PC-3 (cell line): ENCODE measurements around the gene CEACAM19. TPM values are rescaled to one million over a fixed set of nuclear protein-coding genes. Genes with fewer than 3 reads are reported as not detected.

ENCODE experiments used
- ATAC-seq: fragments of 200-7000 bp; cut with Tn5 transposase; 2 replicates; pipeline ENCODE4 v1.9.1; 2020; ENCODE audit warnings: mild to moderate bottlenecking, moderate library complexity
- BruUV-seq: library from RNA; stranded (reverse); fragments of 400-500 nt; replicated peaks from 2 replicates; lab custom pipeline; 2021; lab: Mats Ljungman, UMichigan
- CTCF ChIA-PET: fragments of 300-600 bp; sonication (Branson Sonifier 250); formaldehyde crosslinking; loops from one replicate; lab custom pipeline; 2022; ENCODE audit warnings: antibody characterized with exemption; lab: Charles Lee
- POLR2A ChIA-PET: fragments of 300-600 bp; sonication (Branson Sonifier 250); formaldehyde crosslinking; loops from one replicate; lab custom pipeline; 2022; ENCODE audit warnings: antibody characterized with exemption; ENCODE audit not compliant: unreplicated experiment; lab: Charles Lee
- DNase-seq: peaks from one replicate; pipeline ENCODE4 v3.0.0-alpha.2; 2015
- H2AFZ ChIP-seq: fragments of 300-600 bp; sonication (generic); 2 replicates; pipeline ENCODE4 v1.6.0; 2016; ENCODE audit warnings: antibody characterized with exemption, low read length
- H3F3A ChIP-seq: fragments of 300-600 bp; sonication (generic); one replicate; pipeline ENCODE4 v1.6.0; 2017; ENCODE audit warnings: antibody characterized with exemption, low read length, control low read depth, mild to moderate bottlenecking; ENCODE audit not compliant: unreplicated experiment
- H3K27ac ChIP-seq: fragments of 300-600 bp; sonication (generic); 2 replicates; pipeline ENCODE4 v1.5.1; 2016; ENCODE audit warnings: mild to moderate bottlenecking, low read length
- H3K27me3 ChIP-seq: fragments of 300-600 bp; sonication (generic); 2 replicates; pipeline ENCODE4 v1.6.1; 2016; ENCODE audit warnings: low read length, mixed read lengths
- H3K36me3 ChIP-seq: fragments of 300-600 bp; sonication (generic); 2 replicates; pipeline ENCODE4 v1.6.1; 2016; ENCODE audit warnings: low read depth, mixed run types, low read length, mixed read lengths
- H3K4me1 ChIP-seq: fragments of 300-600 bp; sonication (generic); 2 replicates; pipeline ENCODE4 v1.5.1; 2016; ENCODE audit warnings: low read length; ENCODE audit not compliant: insufficient read depth
- H3K4me2 ChIP-seq: fragments of 300-600 bp; sonication (generic); 2 replicates; pipeline ENCODE4 v1.6.0; 2016; ENCODE audit warnings: low read length
- H3K4me3 ChIP-seq: fragments of 300-600 bp; sonication (generic); 2 replicates; pipeline ENCODE4 v1.5.1; 2016; ENCODE audit warnings: mild to moderate bottlenecking, low read length, mixed read lengths
- H3K79me2 ChIP-seq: fragments of 300-600 bp; sonication (generic); 2 replicates; pipeline ENCODE4 v1.6.1; 2017; ENCODE audit warnings: low read length, mixed read lengths
- H3K9ac ChIP-seq: fragments of 300-600 bp; sonication (generic); 2 replicates; pipeline ENCODE4 v1.6.0; 2016; ENCODE audit warnings: mild to moderate bottlenecking, low read length
- H3K9me2 ChIP-seq: fragments of 300-600 bp; sonication (generic); replicated peaks from 2 replicates; pipeline ENCODE4 v1.6.1; 2016; ENCODE audit warnings: mixed run types, low read length, mixed read lengths
- H3K9me3 ChIP-seq: fragments of 300-600 bp; sonication (generic); 2 replicates; pipeline ENCODE4 v1.6.1; 2016; ENCODE audit warnings: low read length, mixed read lengths
- H4K20me1 ChIP-seq: fragments of 300-600 bp; sonication (generic); 2 replicates; pipeline ENCODE4 v1.6.1; 2016; ENCODE audit warnings: low read length, mixed read lengths
- EZH2 ChIP-seq: fragments of 300-600 bp; sonication (generic); IDR thresholded peaks from one replicate; pipeline ENCODE4 v1.6.1; 2017; ENCODE audit warnings: antibody characterized with exemption, mild to moderate bottlenecking, low read length; ENCODE audit not compliant: unreplicated experiment
- EZH2phosphoT487 ChIP-seq: fragments of 300-600 bp; sonication (generic); IDR thresholded peaks from 2 replicates; pipeline ENCODE4 v1.6.1; 2018; ENCODE audit warnings: mild to moderate bottlenecking, antibody characterized with exemption, low read length, borderline replicate concordance
- intact Hi-C: fragments of 100-400 bp; cut with micrococcal nuclease; formaldehyde crosslinking; loops from 2 replicates; pipeline ENCODE4 v1.9.0; 2023
- total RNA-seq: library from RNA; depleted of rRNA; stranded (reverse); fragments of >200 nt; gene quantifications from 2 replicates; pipeline ENCODE4 v1.2.3, GENCODE V29; 2014
- TF ChIP-seq, protein P1 (sequence below): fragments of 300-600 bp; sonication (generic); conservative IDR thresholded peaks from 2 replicates; pipeline ENCODE4 v1.5.1; 2017; ENCODE audit warnings: antibody characterized with exemption, low read depth, mild to moderate bottlenecking, low read length

CEACAM19 gene
- total RNA-seq, 1 experiment from 2014 or later = 4.3 TPM

DNA sequence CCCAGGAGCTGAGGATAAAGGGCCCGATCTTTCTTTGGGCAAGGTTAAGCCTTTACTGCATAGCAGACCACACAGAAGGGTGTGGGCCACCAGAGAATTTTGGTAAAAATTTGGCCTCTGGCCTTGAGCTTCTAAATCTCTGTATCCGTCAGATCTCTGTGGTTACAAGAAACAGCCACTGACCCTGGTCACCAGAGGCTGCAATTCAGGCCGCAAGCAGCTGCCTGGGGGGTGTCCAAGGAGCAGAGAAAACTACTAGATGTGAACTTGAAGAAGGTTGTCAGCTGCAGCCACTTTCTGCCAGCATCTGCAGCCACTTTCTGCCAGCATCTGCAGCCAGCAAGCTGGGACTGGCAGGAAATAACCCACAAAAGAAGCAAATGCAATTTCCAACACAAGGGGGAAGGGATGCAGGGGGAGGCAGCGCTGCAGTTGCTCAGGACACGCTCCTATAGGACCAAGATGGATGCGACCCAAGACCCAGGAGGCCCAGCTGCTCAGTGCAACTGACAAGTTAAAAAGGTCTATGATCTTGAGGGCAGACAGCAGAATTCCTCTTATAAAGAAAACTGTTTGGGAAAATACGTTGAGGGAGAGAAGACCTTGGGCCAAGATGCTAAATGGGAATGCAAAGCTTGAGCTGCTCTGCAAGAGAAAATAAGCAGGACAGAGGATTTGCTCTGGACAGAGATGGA is 8.4 kb upstream of the CEACAM19 start:
- TF ChIP-seq EZH2phosphoT487 (no peak), EZH2 (no peak)
- TF ChIP-seq, protein P1, sequence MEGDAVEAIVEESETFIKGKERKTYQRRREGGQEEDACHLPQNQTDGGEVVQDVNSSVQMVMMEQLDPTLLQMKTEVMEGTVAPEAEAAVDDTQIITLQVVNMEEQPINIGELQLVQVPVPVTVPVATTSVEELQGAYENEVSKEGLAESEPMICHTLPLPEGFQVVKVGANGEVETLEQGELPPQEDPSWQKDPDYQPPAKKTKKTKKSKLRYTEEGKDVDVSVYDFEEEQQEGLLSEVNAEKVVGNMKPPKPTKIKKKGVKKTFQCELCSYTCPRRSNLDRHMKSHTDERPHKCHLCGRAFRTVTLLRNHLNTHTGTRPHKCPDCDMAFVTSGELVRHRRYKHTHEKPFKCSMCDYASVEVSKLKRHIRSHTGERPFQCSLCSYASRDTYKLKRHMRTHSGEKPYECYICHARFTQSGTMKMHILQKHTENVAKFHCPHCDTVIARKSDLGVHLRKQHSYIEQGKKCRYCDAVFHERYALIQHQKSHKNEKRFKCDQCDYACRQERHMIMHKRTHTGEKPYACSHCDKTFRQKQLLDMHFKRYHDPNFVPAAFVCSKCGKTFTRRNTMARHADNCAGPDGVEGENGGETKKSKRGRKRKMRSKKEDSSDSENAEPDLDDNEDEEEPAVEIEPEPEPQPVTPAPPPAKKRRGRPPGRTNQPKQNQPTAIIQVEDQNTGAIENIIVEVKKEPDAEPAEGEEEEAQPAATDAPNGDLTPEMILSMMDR = no peak
- no peak overlapping the region for H3K4me3 ChIP-seq
- 0 out of 2 replicates have a peak, but pooled peaks cover 3% of the 10 kb centered on the region for H3K4me1 ChIP-seq
- CTCF ChIA-PET = no interaction called here
- H3K27me3 ChIP-seq = no peaks in the 10 kb centered on the region
- H3K79me2 ChIP-seq = no peaks in the 10 kb centered on the region
- H3K36me3 ChIP-seq = peaks cover 44% of the 10 kb centered on the region
- H3K9me2 ChIP-seq = no peaks in the 10 kb centered on the region
- no TSS peak for BruUV-seq
- no peak for ATAC-seq
- H3F3A ChIP-seq = no peaks in the 10 kb centered on the region
- H3K9ac ChIP-seq = no peak overlapping the region
- no peak overlapping the region for H3K4me2 ChIP-seq
- no peak overlapping the region for H2AFZ ChIP-seq
- no peak overlapping the region for H3K27ac ChIP-seq
- H3K9me3 ChIP-seq = no peaks in the 10 kb centered on the region
- intact Hi-C loops = no loop called here
- POLR2A ChIA-PET = interaction anchor here (0.6 kb wide), 1 partner anchor 52 kb away, joined by 6 read pairs; no protein-coding TSS in a partner anchor
- no peak for DNase-seq
- no peaks in the 10 kb centered on the region for H4K20me1 ChIP-seq

GRCh38 chr19:44663996-44664395 is 7.3 kb upstream of the CEACAM19 start:
- Histone ChIP-seq H3K4me1 (0 out of 2 replicates have a peak, but pooled peaks cover 3% of the 10 kb centered on the region), H3K4me3 (no peak overlapping the region), H3K9me3 (no peaks in the 10 kb centered on the region), H3K4me2 (no peak overlapping the region), H3F3A (no peaks in the 10 kb centered on the region), H3K27ac (no peak overlapping the region), H3K9me2 (no peaks in the 10 kb centered on the region), H3K79me2 (no peaks in the 10 kb centered on the region), H2AFZ (no peak overlapping the region), H3K27me3 (no peaks in the 10 kb centered on the region), H3K36me3 (peaks cover 33% of the 10 kb centered on the region), H4K20me1 (no peaks in the 10 kb centered on the region), H3K9ac (no peak overlapping the region)
- POLR2A ChIA-PET = no interaction called here
- intact Hi-C loops = no loop called here
- ATAC-seq (no peak), DNase-seq (no peak)
- BruUV-seq = no TSS peak
- TF ChIP-seq, protein P1 = no peak
- TF ChIP-seq EZH2phosphoT487 (no peak), EZH2 (no peak)
- CTCF ChIA-PET = interaction anchor here (0.7 to 1.0 kb wide), 2 partner anchors 10 to 81 kb away, joined by 3 to 4 read pairs; no protein-coding TSS in a partner anchor

DNA sequence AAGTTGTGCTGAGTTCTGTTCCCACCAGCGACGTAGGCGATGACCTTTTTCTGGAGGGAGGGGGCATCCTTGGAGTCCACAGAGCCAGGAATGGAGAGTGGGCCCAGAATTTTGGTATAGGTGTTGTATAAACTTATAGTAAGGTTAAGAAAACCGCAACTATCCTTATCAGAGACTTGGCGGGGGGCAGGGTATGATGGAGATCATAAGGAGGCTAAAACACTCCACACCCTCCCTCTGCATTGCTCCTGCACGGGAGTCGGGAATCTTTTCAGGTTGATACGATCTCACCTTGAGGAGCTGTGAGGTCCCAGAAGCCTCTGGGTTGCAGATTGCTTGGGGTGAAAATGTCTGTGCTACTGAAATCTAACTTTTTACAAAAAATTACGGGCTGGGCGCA is 6.3 kb upstream of the CEACAM19 start:
- Histone ChIP-seq H3K4me1 (0 out of 2 replicates have a peak, but pooled peaks cover under 1% of the 10 kb centered on the region), H3K9ac (no peak overlapping the region), H3F3A (no peaks in the 10 kb centered on the region), H3K9me3 (no peaks in the 10 kb centered on the region), H3K36me3 (peaks cover 27% of the 10 kb centered on the region), H2AFZ (no peak overlapping the region), H3K27me3 (no peaks in the 10 kb centered on the region), H3K4me3 (no peak overlapping the region), H3K4me2 (no peak overlapping the region), H3K27ac (no peak overlapping the region), H3K79me2 (no peaks in the 10 kb centered on the region), H3K9me2 (no peaks in the 10 kb centered on the region), H4K20me1 (no peaks in the 10 kb centered on the region)
- no TSS peak for BruUV-seq
- POLR2A ChIA-PET = no interaction called here
- intact Hi-C loops = no loop called here
- TF ChIP-seq, protein P1 = no peak
- TF ChIP-seq EZH2 = no peak
- no peak for TF ChIP-seq EZH2phosphoT487
- ATAC-seq (no peak), DNase-seq (no peak)
- CTCF ChIA-PET = interaction anchor here (1.0 kb wide), 1 partner anchor 11 kb away, joined by 3 read pairs; no protein-coding TSS in a partner anchor
